Bronchial epithelial cell (primary cell): ENCODE results near the gene ETV6. TPM values are rescaled to one million over a fixed set of nuclear protein-coding genes. Genes with fewer than 3 reads are reported as not detected.
"Not testable (repeated sequence)": the region's sequence is repeated elsewhere in the genome, so short reads cannot be mapped to it uniquely, and the experiment has no call there.

Experiments used
- DNase-seq: peaks from one replicate; pipeline ENCODE4 v3.0.0-alpha.2; 2010; ENCODE audit warnings: low read depth
- FAIRE-seq: peaks from 2 replicates; lab custom pipeline; 2011; peaks lifted over from hg19 to GRCh38; lab: Jason Lieb, UNC
- H3K27me3 ChIP-seq: 2 replicates; pipeline ENCODE4 v1.5.1; 2011; ENCODE audit warnings: low read length; ENCODE audit not compliant: control insufficient read depth, insufficient read depth
- H3K36me3 ChIP-seq: 2 replicates; pipeline ENCODE4 v1.5.1; 2011; ENCODE audit warnings: low read length; ENCODE audit not compliant: control insufficient read depth, insufficient read depth
- H3K4me3 ChIP-seq: 2 replicates; pipeline ENCODE4 v1.5.1; 2011; ENCODE audit warnings: mild to moderate bottlenecking, low read depth, low read length, control low read depth
- total RNA-seq: library from RNA; depleted of rRNA; stranded (reverse); fragments of >200 nt; gene quantifications from 2 replicates; pipeline ENCODE4 v1.2.1, GENCODE V29; 2014
- TF ChIP-seq, protein P1 (sequence below): IDR thresholded peaks from 2 replicates; pipeline ENCODE4 v1.5.1; 2011; ENCODE audit warnings: mild to moderate bottlenecking, moderate library complexity, low read length, control low read depth, inconsistent platforms; ENCODE audit not compliant: insufficient read depth, severe bottlenecking

Gene ETV6
- total RNA-seq, 1 donor from 2014 or later: 2.6 TPM

GRCh38 chr12:11678781-11679180, 29.3 kb downstream of the ETV6 start:
- FAIRE-seq (no peak), DNase-seq (no peak)
- TF ChIP-seq, protein P1, sequence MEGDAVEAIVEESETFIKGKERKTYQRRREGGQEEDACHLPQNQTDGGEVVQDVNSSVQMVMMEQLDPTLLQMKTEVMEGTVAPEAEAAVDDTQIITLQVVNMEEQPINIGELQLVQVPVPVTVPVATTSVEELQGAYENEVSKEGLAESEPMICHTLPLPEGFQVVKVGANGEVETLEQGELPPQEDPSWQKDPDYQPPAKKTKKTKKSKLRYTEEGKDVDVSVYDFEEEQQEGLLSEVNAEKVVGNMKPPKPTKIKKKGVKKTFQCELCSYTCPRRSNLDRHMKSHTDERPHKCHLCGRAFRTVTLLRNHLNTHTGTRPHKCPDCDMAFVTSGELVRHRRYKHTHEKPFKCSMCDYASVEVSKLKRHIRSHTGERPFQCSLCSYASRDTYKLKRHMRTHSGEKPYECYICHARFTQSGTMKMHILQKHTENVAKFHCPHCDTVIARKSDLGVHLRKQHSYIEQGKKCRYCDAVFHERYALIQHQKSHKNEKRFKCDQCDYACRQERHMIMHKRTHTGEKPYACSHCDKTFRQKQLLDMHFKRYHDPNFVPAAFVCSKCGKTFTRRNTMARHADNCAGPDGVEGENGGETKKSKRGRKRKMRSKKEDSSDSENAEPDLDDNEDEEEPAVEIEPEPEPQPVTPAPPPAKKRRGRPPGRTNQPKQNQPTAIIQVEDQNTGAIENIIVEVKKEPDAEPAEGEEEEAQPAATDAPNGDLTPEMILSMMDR: no peak
- Histone ChIP-seq H3K4me3 (no peak overlapping the region), H3K27me3 (no peaks in the 10 kb centered on the region), H3K36me3 (peaks cover 1% of the 10 kb centered on the region)

- no peak overlapping the region for H3K4me3 ChIP-seq
- FAIRE-seq (no peak), DNase-seq (no peak)
- TF ChIP-seq, protein P1: no peak
- no peaks in the 10 kb centered on the region for H3K27me3 ChIP-seq
- H3K36me3 ChIP-seq: peaks cover 1% of the 10 kb centered on the region
Observed at GRCh38 chr12:11681207-11681606, 31.7 kb downstream of the ETV6 start.

GRCh38 chr12:11681695-11682094, 32.2 kb downstream of the ETV6 start:
- not testable (repeated sequence) for H3K36me3 ChIP-seq, DNase-seq, H3K27me3 ChIP-seq, FAIRE-seq, H3K4me3 ChIP-seq

- H3K27me3 ChIP-seq: no peaks in the 10 kb centered on the region
- H3K36me3 ChIP-seq: no peaks in the 10 kb centered on the region
- FAIRE-seq (no peak), DNase-seq (peak; percentile 47)
- TF ChIP-seq, protein P1: no peak
- no peak overlapping the region for H3K4me3 ChIP-seq
Observed at GRCh38 chr12:11684393-11684792, 34.9 kb downstream of the ETV6 start.

DNA sequence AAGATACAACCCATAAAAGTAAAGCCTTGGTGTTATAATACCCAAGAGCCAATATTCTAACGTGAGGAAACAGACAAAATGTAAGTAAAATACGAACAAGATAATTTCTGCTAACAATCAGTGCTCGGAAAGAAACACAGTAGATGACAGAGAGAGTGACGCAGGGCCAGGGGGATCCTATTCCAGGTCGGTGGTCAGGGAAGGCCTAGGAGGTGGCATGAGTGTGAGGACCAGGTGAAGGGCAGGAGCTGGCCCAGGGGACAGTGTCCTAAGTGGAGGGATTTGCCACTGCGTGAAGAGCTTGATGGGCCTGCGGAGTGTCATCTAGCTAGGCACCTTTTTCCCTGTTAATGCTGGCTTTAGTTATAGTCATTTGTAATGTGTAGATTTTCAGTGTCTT, 35.3 kb downstream of the ETV6 start:
- Histone ChIP-seq H3K4me3 (no peak overlapping the region), H3K36me3 (no peaks in the 10 kb centered on the region), H3K27me3 (no peaks in the 10 kb centered on the region)
- no peak for DNase-seq
- TF ChIP-seq, protein P1: no peak
- FAIRE-seq: no peak

- TF ChIP-seq, protein P1: no peak
- Histone ChIP-seq H3K27me3 (no peaks in the 10 kb centered on the region), H3K36me3 (no peaks in the 10 kb centered on the region), H3K4me3 (no peak overlapping the region)
- FAIRE-seq (no peak), DNase-seq (no peak)
Observed at GRCh38 chr12:11685316-11685715, 35.8 kb downstream of the ETV6 start.
